NT2/D1 (cell line): ENCODE data around the gene SLX4.

ENCODE experiments used
- SUZ12 ChIP-seq: IDR thresholded peaks from 2 replicates; pipeline ENCODE4 v1.6.1; 2011; ENCODE audit not compliant: insufficient read length, insufficient read depth; ENCODE audit errors: extremely low read depth
- YY1 ChIP-seq: IDR thresholded peaks from 2 replicates; pipeline ENCODE4 v1.6.1; 2011; ENCODE audit not compliant: insufficient read length, insufficient read depth
- ZNF274 ChIP-seq: IDR thresholded peaks from 2 replicates; pipeline ENCODE4 v1.6.1; 2011; ENCODE audit warnings: mild to moderate bottlenecking, low read depth, low read length

DNA sequence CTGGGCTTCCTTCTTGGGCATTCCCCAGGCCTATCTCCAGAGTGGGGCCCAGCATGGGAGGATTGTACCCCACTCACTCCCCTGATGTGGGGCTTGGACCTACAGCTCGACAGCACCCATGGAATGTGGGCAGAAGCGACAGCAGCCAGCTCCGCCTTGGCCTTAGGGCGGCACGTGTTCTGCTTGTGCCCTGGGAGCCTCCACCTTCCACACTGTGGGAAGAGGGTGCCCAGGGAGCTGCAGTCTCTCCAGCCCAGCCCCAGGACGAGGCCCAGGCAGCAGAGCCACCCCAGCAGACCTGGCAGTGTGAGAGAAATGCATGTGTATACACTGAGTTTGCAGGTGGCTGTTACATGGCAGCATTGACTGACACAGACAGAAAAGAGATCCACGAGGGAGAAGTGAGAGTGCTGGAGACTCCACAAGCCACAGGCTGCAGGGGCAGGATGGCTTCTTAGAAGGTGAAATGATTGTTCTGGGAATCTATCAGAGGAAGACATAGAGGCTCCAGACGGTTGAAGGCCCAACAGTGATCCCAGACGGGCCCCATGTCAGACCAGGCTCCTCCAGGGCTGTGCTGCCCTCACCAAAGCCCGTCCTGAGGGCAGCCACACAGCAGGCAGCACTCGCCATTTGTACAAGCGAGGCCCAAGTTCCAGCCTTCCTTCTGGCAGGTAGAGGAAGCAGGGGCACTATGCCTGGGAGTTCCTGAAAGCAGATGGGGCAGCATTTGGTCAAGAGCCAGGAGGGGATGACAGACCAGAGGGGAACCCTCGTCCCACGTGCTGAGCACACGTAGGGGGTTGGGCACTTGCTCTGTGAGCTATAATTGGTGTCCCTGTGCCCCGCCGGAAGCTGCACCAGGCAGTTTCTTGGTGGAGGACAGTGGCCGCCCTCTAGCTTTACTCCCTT, 40.3 kb upstream of the SLX4 start:
- no peak for TF ChIP-seq ZNF274
- TF ChIP-seq SUZ12, result no peak
- TF ChIP-seq YY1, result no peak
